HL-60 (cell line): ENCODE results near the gene GFI1.

Source experiments
- DNase-seq, 2 experiments: peaks; one replicate each; pipeline ENCODE4 v3.0.0-alpha.2; 2010 to 2020; ENCODE audit warnings: low read depth in 1 of 2, low spot score in 1 of 2
- H3K27ac ChIP-seq: fragments of 250-450 bp; sonication (Bioruptor Pico); replicated peaks from 2 replicates; pipeline ENCODE4 v1.5.1; 2020; ENCODE audit warnings: mild to moderate bottlenecking, moderate library complexity
- H3K27me3 ChIP-seq: fragments of 250-450 bp; sonication (Bioruptor Pico); 2 replicates; pipeline ENCODE4 v1.5.1; 2021; ENCODE audit warnings: mild to moderate bottlenecking, moderate library complexity; ENCODE audit not compliant: insufficient read depth, poor library complexity, severe bottlenecking
- H3K4me3 ChIP-seq: replicated peaks from 2 replicates; pipeline ENCODE4 v1.5.1; 2011; ENCODE audit warnings: mild to moderate bottlenecking, control low read depth, low read length; ENCODE audit not compliant: insufficient read depth
- GABPA ChIP-seq: IDR thresholded peaks from 2 replicates; pipeline ENCODE4 v1.6.1; 2012; ENCODE audit warnings: low read depth
- POLR2AphosphoS5 ChIP-seq: IDR thresholded peaks from 2 replicates; pipeline ENCODE4 v1.6.1; 2012; ENCODE audit warnings: low read depth
- SPI1 ChIP-seq: IDR thresholded peaks from 2 replicates; pipeline ENCODE4 v1.6.1; 2012; ENCODE audit warnings: low read depth, mild to moderate bottlenecking, borderline replicate concordance
- TF ChIP-seq, protein P1 (sequence below): IDR thresholded peaks from 2 replicates; pipeline ENCODE4 v1.6.1; 2012; ENCODE audit warnings: low read depth; ENCODE audit not compliant: insufficient replicate concordance
- TF ChIP-seq, protein P2 (sequence below): IDR thresholded peaks from one replicate; pipeline ENCODE4 v1.5.1; 2011; ENCODE audit warnings: low read length, control low read depth, inconsistent platforms; ENCODE audit not compliant: insufficient read depth

GFI1 gene

DNA sequence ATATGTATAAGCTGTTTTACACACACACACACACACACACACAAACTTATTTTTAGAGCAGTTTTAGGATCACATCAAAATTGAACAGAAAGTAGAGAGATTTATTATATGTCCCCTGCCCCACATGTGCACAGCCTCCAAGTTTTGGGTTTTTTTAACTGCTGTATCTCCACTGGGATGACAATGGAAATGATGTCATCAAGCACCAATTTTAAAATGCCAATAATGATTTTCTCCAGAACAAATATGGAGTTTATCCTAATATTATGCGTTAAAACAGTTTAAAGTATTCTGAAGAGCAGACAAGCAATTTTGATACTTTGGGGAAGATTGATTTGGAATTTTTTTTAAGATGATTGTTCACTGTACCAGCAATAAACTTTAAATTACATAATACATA lies 56.7 kb downstream of the GFI1 start:
- Histone ChIP-seq H3K27ac (no peak overlapping the region), H3K27me3 (no peaks in the 10 kb centered on the region), H3K4me3 (no peak overlapping the region)
- DNase-seq = no peak
- TF ChIP-seq, protein P1, sequence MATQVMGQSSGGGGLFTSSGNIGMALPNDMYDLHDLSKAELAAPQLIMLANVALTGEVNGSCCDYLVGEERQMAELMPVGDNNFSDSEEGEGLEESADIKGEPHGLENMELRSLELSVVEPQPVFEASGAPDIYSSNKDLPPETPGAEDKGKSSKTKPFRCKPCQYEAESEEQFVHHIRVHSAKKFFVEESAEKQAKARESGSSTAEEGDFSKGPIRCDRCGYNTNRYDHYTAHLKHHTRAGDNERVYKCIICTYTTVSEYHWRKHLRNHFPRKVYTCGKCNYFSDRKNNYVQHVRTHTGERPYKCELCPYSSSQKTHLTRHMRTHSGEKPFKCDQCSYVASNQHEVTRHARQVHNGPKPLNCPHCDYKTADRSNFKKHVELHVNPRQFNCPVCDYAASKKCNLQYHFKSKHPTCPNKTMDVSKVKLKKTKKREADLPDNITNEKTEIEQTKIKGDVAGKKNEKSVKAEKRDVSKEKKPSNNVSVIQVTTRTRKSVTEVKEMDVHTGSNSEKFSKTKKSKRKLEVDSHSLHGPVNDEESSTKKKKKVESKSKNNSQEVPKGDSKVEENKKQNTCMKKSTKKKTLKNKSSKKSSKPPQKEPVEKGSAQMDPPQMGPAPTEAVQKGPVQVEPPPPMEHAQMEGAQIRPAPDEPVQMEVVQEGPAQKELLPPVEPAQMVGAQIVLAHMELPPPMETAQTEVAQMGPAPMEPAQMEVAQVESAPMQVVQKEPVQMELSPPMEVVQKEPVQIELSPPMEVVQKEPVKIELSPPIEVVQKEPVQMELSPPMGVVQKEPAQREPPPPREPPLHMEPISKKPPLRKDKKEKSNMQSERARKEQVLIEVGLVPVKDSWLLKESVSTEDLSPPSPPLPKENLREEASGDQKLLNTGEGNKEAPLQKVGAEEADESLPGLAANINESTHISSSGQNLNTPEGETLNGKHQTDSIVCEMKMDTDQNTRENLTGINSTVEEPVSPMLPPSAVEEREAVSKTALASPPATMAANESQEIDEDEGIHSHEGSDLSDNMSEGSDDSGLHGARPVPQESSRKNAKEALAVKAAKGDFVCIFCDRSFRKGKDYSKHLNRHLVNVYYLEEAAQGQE = no peak
- TF ChIP-seq, protein P2, sequence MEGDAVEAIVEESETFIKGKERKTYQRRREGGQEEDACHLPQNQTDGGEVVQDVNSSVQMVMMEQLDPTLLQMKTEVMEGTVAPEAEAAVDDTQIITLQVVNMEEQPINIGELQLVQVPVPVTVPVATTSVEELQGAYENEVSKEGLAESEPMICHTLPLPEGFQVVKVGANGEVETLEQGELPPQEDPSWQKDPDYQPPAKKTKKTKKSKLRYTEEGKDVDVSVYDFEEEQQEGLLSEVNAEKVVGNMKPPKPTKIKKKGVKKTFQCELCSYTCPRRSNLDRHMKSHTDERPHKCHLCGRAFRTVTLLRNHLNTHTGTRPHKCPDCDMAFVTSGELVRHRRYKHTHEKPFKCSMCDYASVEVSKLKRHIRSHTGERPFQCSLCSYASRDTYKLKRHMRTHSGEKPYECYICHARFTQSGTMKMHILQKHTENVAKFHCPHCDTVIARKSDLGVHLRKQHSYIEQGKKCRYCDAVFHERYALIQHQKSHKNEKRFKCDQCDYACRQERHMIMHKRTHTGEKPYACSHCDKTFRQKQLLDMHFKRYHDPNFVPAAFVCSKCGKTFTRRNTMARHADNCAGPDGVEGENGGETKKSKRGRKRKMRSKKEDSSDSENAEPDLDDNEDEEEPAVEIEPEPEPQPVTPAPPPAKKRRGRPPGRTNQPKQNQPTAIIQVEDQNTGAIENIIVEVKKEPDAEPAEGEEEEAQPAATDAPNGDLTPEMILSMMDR = no peak
- TF ChIP-seq GABPA = no peak
- no peak for TF ChIP-seq POLR2AphosphoS5
- TF ChIP-seq SPI1 = no peak

DNA sequence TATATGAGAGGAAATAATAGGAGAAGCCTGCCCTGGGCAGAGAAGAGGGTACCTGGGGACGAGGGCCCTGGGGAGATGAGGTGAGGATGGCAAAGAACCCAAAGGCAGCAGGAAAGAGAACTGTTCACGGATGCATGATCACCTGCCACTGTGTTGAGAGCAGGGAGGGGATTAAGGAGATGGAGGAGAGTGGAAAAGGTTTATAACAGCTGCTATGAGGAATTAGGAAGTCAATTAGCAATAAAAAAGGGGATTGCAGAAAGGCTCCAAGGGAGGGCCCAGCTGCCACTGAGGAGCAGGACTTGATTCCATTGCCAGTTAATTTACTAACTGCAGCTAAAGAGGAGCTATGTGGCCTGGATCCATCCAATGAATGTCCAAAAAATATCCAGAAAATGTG lies 61.1 kb downstream of the GFI1 start:
- no peak for TF ChIP-seq POLR2AphosphoS5
- no peak for DNase-seq
- Histone ChIP-seq H3K27ac (no peak overlapping the region), H3K27me3 (no peaks in the 10 kb centered on the region), H3K4me3 (no peak overlapping the region)
